Liver (tissue), 9 donors: ENCODE data around the gene SCRN2. TPM values are rescaled to one million over a fixed set of nuclear protein-coding genes. Genes with fewer than 3 reads are reported as not detected.

ENCODE experiments used
- DNase-seq: peaks from one replicate; pipeline ENCODE4 v3.0.0-alpha.2; 2017; ENCODE audit warnings: low spot score
- H3K27ac ChIP-seq, 2 donors: one replicate each; pipeline ENCODE4 v1.7.0; 2013; ENCODE audit warnings: inconsistent platforms in 2 of 2, low read length in 2 of 2, control low read depth in 1 of 2, low read depth in 1 of 2, mild to moderate bottlenecking in 1 of 2
- H3K27me3 ChIP-seq, 4 donors: one replicate each; pipeline versions ENCODE4 v1.6.1 to v1.7.0; 2013; ENCODE audit warnings: low read length in 3 of 4, inconsistent platforms in 1 of 4, mild to moderate bottlenecking in 1 of 4, moderate library complexity in 1 of 4; ENCODE audit not compliant: control insufficient read depth in 4 of 4, insufficient read depth in 4 of 4
- H3K36me3 ChIP-seq, 4 donors: one replicate each; pipeline versions ENCODE4 v1.6.1 to v1.7.0; 2013; ENCODE audit warnings: low read length in 3 of 4, mild to moderate bottlenecking in 3 of 4, low read depth in 1 of 4, moderate library complexity in 1 of 4; ENCODE audit not compliant: control insufficient read depth in 4 of 4, insufficient read depth in 3 of 4
- H3K4me1 ChIP-seq, 4 donors: one replicate each; pipeline versions ENCODE4 v1.6.1 to v1.7.0; 2013; ENCODE audit warnings: low read length in 3 of 4, mild to moderate bottlenecking in 3 of 4, moderate library complexity in 1 of 4; ENCODE audit not compliant: control insufficient read depth in 4 of 4, insufficient read depth in 4 of 4
- H3K4me3 ChIP-seq, 3 donors: one replicate each; pipeline versions ENCODE4 v1.6.1 to v1.7.0; 2013; ENCODE audit warnings: low read length in 3 of 3, control low read depth in 1 of 3, low read depth in 1 of 3, mild to moderate bottlenecking in 1 of 3
- H3K9ac ChIP-seq, 2 donors: one replicate each; pipeline ENCODE4 v1.7.0; 2013; ENCODE audit warnings: low read length in 2 of 2, mild to moderate bottlenecking in 2 of 2, moderate library complexity in 2 of 2, control low read depth in 1 of 2, low read depth in 1 of 2
- H3K9me3 ChIP-seq, 4 donors: one replicate each; pipeline versions ENCODE4 v1.6.1 to v1.7.0; 2013; ENCODE audit warnings: low read length in 3 of 4; ENCODE audit not compliant: control insufficient read depth in 4 of 4
- CTCF ChIP-seq: fragments of 150-350 bp; IDR thresholded peaks from 2 replicates; pipeline ENCODE4 v1.5.1; 2017; ENCODE audit warnings: improper control_type of control experiment, low read depth, low read length; ENCODE audit not compliant: missing input control
- EGR1 ChIP-seq, 2 donors: IDR thresholded peaks; 2 replicates each; pipeline ENCODE4 v1.6.1; 2016 to 2018; ENCODE audit warnings: antibody characterized with exemption in 2 of 2, low read depth in 2 of 2
- FOXA2 ChIP-seq: IDR thresholded peaks from 2 replicates; pipeline ENCODE4 v1.6.1; 2016; ENCODE audit warnings: antibody characterized with exemption
- GABPA ChIP-seq, 2 donors: IDR thresholded peaks in 1 of 2; conservative IDR thresholded peaks in 1 of 2; 2 replicates each; pipeline ENCODE4 v1.6.1; 2016; ENCODE audit warnings: antibody characterized with exemption in 2 of 2, mild to moderate bottlenecking in 1 of 2, moderate library complexity in 1 of 2
- HNF4A ChIP-seq, 2 donors: conservative IDR thresholded peaks; 2 replicates each; pipeline ENCODE4 v1.6.1; 2016; ENCODE audit warnings: antibody characterized with exemption in 2 of 2, mild to moderate bottlenecking in 2 of 2
- HNF4G ChIP-seq: IDR thresholded peaks from 2 replicates; pipeline ENCODE4 v1.6.1; 2016; ENCODE audit warnings: antibody characterized with exemption
- JUND ChIP-seq, 2 donors: IDR thresholded peaks; 2 replicates each; pipeline ENCODE4 v1.6.1; 2016; ENCODE audit warnings: antibody characterized with exemption in 2 of 2
- MAX ChIP-seq: IDR thresholded peaks from 2 replicates; pipeline ENCODE4 v1.6.1; 2016; ENCODE audit warnings: antibody characterized with exemption
- NR2F2 ChIP-seq: IDR thresholded peaks from 2 replicates; pipeline ENCODE4 v1.6.1; 2016; ENCODE audit warnings: antibody characterized with exemption
- RAD21 ChIP-seq, 2 donors: IDR thresholded peaks; 2 replicates each; pipeline ENCODE4 v1.6.1; 2016; ENCODE audit warnings: antibody characterized with exemption in 2 of 2, mild to moderate bottlenecking in 2 of 2
- REST ChIP-seq: IDR thresholded peaks from 2 replicates; pipeline ENCODE4 v1.6.1; 2016; ENCODE audit warnings: antibody characterized with exemption, mild to moderate bottlenecking
- RXRA ChIP-seq, 2 donors: IDR thresholded peaks; 2 replicates each; pipeline ENCODE4 v1.6.1; 2017 to 2018; ENCODE audit warnings: antibody characterized with exemption in 2 of 2, mild to moderate bottlenecking in 1 of 2
- SP1 ChIP-seq: IDR thresholded peaks from 2 replicates; pipeline ENCODE4 v1.6.1; 2018; ENCODE audit warnings: antibody characterized with exemption, mild to moderate bottlenecking
- TAF1 ChIP-seq: conservative IDR thresholded peaks from 2 replicates; pipeline ENCODE4 v1.6.1; 2016; ENCODE audit warnings: antibody characterized with exemption, mild to moderate bottlenecking
- ZBTB33 ChIP-seq: IDR thresholded peaks from 2 replicates; pipeline ENCODE4 v1.6.1; 2016; ENCODE audit warnings: antibody characterized with exemption
- WGBS: extraction: QIAGEN DNeasy Blood & Tissue Kit; methylation state at CpG from one replicate; pipeline ENCODE4 v1.1.7; 2013; 5-methylcytosine and 5-hydroxymethylcytosine counted together
- polyA plus RNA-seq, 2 donors: library from polyadenylated mRNA; stranded (reverse) in 1 of 2; unstranded in 1 of 2; fragments of 200-250 nt in 1 of 2; fragments of >200 nt in 1 of 2; fragmentation: Nextera tagmentation in 1 of 2; extraction: Ambion mirVana in 1 of 2; gene quantifications; one replicate each; pipeline versions ENCODE4 v1.2.1 to v1.2.3, GENCODE V29; 2013 to 2015
- total RNA-seq, 2 donors: library from RNA; depleted of rRNA; stranded (reverse); fragments of >200 nt; gene quantifications; one replicate each; pipeline ENCODE4 v1.2.3, GENCODE V29; 2014
- donor health status: healthy.
- donor health status: healthy.
- donor health status: healthy.
- donor health status: healthy.
- donor health status: healthy.

The SCRN2 gene
- total and polyA plus RNA-seq, 4 donors = 17.8 to 27.4 (median 20.3) TPM

- H3K9me3 ChIP-seq = no peaks in the 10 kb centered on the region
- no peaks in the 10 kb centered on the region for H3K27me3 ChIP-seq
- no peak overlapping the region for H3K4me3 ChIP-seq
- no peaks in the 10 kb centered on the region for H3K4me1 ChIP-seq
- 84% methylated on average over 18 of the region's 18 CpGs for WGBS
- H3K36me3 ChIP-seq = peaks cover 0 to 15% (median 2%) of the 10 kb centered on the region in 4 donors
- H3K27ac ChIP-seq = no peak overlapping the region
- no peak overlapping the region for H3K9ac ChIP-seq
- no peak for DNase-seq
- TF ChIP-seq HNF4G (no peak), NR2F2 (no peak), EGR1 (IDR thresholded peaks at IDR 0.05; ENCODE audit: low read depth in 2 of 2) (no peak), JUND (IDR thresholded peaks at IDR 0.05) (no peak), RXRA (IDR thresholded peaks at IDR 0.05) (no peak), ZBTB33 (no peak), TAF1 (no peak)
Observed at GRCh38 chr17:47812146-47812920, 28.7 kb downstream of the SCRN2 start.

- DNase-seq = no peak
- no peak overlapping the region for H3K4me3 ChIP-seq
- 72% methylated on average over 7 of the region's 7 CpGs for WGBS
- no peak overlapping the region for H3K27ac ChIP-seq
- H3K4me1 ChIP-seq = no peaks in the 10 kb centered on the region
- no peaks in the 10 kb centered on the region for H3K9me3 ChIP-seq
- TF ChIP-seq SP1 (no peak), MAX (no peak), HNF4A (conservative IDR thresholded peaks at IDR 0.05) (no peak), NR2F2 (no peak), ZBTB33 (no peak), EGR1 (IDR thresholded peaks at IDR 0.05; ENCODE audit: low read depth in 2 of 2) (no peak), CTCF (no peak), FOXA2 (no peak), RXRA (IDR thresholded peaks at IDR 0.05) (no peak), GABPA (IDR thresholded peaks at IDR 0.05 in 1 of 2, conservative IDR thresholded peaks at IDR 0.05 in 1 of 2) (no peak), REST (no peak), RAD21 (IDR thresholded peaks at IDR 0.05) (no peak), JUND (IDR thresholded peaks at IDR 0.05) (no peak)
- H3K36me3 ChIP-seq = peaks cover 0 to 10% (median 3%) of the 10 kb centered on the region in 4 donors
- no peaks in the 10 kb centered on the region for H3K27me3 ChIP-seq
- H3K9ac ChIP-seq = no peak overlapping the region
Observed at GRCh38 chr17:47811709-47812108, 29.4 kb downstream of the SCRN2 start.
